GM21737 (cell line): Measurements from ENCODE around the gene KRTAP5-5.
"Not testable (repeated sequence)": the region's sequence is repeated elsewhere in the genome, so short reads cannot be mapped to it uniquely, and the experiment has no call there.

Source experiments
- ATAC-seq: cut with Tn5 transposase; IDR thresholded peaks from one replicate; pipeline ENCODE4 v1.9.1; 2021; ENCODE audit warnings: mild to moderate bottlenecking, moderate library complexity; ENCODE audit not compliant: unreplicated experiment

Gene KRTAP5-5

DNA sequence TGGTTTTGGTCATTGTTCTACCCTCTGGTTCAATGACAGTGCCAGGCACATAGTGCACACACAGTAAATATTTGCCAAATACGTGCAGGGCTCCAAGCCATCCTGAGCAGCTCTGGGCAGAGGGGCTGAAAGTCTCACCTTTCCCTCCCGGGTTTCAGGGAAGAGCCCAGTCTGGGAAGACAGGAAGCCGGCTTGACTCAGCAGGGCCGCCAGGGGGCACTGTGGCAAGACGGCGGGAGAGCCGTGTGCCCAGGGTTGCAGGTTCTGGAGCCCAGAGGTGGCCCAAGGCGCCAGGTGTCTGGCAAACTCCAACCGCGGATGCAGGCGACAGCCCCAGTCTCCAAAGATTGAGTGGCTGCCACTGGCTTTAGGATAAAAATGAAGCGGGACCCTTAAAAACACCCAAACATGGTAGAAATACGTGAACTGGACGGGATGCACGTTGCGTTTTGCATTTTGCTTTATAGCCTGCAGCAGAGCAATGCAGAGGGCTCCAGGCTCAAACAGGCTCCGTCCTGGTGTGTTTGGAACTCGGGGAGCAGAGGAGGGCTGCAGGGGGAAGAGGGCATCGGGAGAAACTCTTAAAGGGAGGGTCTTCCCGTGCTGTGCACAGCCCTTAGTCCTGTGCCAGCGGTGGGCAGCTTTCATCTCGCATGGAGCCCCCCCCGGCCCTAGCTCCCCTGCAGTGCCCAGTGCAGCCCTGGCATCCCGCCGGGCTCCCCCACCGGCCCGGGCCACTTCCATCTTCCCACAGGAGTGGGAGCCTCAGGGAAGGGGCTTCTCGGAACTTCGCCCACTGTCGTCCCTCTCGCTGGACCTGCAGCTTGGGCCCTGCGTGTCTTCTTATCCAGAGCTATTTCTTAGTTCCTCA is 10.7 kb downstream of the KRTAP5-5 start:
- no peak for ATAC-seq

DNA sequence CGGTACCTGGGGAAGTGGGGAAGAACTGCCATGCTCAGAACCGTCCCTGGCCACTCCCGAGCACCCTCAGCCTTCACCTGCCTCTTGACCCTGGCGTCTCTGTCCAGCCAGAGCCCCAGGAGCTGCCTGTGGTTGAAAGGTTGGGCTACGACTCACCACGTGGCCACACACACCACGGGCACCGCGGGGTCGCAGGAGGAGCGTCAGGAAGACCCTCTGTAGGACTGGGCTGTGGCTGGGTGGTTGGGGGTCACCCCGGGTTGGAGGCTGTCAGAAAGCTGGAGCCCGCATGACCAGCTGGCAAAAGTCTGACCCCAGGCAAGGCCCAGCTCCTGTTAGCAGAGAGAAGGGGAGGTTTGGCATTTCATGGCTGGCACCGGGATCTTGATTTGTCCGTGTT is 11.5 kb downstream of the KRTAP5-5 start:
- no peak for ATAC-seq

DNA sequence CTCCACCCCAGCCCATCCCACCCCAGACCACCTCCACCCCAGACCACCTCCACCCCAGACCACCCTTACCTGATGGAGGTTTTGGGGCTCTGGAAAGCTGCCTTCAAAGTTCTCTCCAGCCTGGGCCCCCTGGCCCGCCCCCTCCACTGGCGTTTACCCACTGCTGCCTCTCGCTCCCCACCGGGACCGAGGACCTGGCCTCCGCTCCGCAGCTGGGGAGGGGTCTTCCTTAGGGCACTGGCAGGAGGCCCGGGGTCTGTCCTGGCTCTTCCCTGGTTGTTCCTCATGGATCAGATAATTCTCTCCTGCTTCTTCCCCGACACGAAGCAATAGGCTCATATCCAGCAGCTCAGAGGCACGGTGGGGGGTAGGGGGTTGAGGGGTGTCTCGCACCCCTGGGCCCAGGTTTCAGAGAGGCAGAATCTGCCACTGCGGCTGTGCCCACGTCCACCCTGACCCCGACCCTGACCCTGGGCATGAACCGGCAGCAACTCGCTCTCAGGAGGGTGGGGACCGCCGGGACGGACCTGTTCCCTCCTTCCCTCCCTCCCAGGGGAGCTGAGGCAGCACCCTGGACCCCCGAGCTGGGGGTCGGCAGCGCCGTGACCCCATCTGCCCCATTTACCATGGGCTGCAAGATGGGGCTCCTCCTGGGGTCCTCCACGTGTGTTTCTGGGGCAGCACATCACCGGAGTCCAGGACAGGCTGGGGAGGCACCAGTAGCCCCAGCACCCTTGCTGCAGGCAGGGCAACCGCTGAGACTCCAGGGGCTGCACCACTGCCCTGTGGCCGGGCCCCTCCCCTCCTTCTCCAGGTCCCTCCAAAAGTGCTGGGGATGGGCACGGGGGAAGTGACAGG is 12.9 kb downstream of the KRTAP5-5 start:
- no peak for ATAC-seq

DNA sequence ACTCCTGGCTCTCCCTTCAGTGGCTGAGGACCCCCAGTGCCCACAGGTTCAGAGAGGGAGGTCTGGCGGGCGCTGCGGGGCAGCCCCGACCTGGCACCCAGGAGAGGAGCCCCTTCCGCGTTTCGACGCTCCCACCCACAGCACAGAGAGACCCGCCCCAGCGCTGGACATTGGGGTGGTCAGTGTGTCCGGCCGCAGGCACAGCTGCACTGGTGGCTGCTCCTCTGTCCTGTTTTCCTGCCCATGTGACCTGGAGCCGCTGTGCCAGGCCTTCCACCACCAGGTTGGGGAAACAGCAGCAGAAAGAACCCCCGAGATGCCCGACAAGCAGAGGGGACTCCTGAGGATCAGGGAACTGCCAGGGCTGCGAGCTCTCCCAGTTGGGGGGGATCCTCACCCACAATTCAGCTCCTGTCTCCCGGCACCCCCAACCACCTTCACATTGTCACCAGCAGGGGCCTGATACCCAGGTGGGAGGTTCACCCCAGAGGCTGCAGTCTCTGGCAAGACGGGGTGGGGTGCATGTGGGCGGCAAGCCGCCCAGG is 13.6 kb downstream of the KRTAP5-5 start:
- no peak for ATAC-seq

DNA sequence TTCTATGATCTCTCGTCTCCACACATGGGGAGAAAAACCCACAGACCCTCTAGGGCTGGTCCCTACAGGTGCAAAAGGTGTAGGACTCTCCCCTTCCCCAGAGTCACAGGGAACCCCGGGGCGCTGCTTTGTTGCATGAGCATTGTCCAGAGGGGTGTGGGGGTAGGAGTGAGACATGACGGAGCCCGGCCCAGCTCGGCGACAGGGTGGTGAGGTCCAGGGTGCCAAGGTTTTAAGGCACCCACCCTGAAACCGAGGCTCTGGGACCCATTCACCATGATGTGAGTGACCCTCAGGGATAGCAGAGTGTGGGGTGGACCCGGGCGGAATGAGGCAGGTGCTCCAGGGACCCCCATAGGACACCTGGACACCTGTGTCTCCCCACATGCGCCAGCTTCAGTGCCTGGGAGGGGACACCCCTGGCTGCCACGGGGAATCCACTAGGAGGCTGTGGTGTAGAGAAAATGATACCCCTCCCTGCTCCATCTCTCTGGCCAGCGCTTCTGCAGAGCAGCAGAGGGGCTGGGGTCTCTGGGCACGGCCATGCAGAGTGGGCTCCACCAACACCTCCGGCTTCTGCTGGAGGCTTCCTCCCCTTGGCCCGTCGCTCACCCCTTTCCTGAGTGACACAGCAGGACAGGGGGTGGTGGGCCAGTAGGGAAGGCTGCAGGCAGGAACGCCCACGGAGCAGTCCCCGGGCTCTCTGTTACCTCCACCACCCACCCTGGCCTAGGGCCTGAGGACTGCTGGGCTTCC is 15.2 kb downstream of the KRTAP5-5 start:
- ATAC-seq: no peak

DNA sequence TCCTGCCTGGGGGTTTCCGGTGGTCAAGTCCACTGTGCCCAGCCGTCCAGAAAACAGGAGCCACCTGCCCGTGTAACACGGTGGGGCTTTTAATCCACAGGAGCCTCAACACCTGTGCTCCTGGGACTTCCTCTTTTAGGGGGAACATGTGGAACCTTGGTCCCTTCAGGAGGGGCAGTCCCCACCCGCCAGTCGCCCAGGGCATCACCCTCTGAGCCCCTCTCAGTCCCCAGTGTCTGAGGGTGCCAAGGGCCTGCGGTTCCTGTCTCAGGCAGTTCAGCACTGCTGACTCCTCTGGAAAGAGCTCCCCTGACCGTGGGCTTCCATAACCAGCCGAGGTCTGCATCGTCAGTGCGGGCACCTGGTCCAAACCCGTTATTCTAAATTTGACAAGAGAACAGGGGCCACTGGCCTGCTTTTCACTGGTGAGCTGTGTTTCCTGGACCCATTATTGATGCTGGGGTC is 15.8 kb downstream of the KRTAP5-5 start:
- ATAC-seq: no peak

DNA sequence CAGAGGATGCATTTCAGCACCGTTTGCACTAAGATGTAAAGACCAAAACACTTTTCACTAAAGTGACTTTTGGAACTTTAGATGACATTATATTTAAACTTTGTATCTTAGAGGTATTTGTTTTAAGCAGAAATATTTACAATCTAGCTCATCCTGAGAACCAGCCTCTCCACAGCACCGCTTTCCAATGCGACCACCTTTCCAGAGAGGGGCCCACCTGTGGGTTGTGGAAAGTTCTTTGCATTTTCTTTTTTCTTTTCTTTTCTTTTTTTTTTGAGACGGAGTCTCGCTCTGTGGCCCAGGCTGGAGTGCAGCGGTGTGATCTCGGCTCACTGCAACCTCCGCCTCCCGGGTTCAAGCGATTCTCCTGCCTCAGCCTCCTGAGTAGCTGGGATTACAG is 17.0 kb downstream of the KRTAP5-5 start:
- ATAC-seq: not testable (repeated sequence)

DNA sequence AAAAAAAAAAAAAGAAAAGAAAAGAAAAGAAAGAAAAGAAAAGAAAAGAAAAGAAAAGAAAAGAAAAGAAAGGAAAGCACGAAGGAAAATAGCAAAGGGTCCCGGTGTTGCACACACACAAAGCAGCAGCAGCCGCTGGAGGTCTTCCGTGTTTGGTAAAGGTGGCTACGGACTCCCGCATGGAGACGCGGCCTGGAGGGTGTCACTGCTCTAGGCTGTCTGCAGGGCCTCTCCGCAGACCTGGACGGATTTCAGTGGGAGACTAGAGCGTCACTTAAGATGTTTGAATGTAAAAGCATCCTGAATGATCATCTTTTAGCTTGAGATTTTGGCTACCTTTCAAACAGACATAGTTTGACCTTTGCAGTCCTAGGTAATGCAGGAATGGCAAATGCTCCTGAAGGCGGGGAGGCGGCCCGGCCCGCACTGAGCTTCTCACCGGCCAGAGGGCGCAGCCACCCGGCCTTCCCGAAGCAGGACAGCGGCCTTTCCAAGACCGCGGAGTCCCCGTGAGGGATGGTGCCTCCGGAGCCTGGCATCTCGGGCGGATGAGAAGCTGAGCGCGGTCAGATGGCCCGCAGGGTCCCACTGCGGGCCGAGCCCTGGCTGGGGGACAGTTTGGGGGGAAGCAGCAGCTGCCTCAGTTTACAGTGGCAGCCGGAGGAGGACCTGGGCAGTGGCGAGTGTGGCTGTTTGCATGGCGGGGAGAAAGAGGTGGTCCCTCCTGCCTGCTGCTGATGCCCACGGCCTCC is 18.5 kb downstream of the KRTAP5-5 start:
- no peak for ATAC-seq

DNA sequence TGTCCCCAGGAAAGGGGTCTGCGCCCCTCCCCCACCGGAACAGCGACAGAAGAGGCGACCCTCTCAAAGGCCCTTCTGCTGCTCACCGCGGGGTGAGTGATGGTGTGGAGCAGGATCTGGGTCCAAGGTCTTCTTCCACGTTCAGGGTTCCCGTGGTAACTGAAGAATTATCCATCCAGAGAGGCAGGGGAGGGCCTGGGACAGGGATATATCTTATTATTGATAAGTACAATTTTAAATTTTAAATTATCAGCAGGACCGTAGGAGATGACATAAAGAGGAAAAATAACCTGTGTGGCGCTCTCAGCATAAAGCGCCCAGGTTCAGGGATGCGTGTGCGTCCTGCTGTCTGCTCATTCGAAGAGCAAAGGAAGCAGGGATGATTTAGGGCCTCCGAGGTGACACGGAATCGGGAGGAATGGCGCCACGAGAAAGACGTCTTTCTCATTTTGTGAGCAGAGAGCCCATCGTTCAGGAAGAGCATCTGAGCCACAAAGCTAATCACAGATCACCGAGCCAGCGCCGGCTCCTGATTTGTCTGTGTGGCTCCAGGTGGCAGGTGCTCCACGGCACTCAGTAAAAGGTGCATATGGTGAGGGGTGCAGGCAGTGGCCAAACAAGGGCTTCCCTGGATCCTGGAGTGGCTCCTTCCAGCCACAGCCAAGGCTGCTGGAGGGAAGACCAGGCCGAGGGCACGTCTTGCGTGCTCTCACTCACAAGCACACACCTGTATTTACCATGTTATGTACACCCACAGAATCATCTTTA is 19.3 kb downstream of the KRTAP5-5 start:
- ATAC-seq: no peak

DNA sequence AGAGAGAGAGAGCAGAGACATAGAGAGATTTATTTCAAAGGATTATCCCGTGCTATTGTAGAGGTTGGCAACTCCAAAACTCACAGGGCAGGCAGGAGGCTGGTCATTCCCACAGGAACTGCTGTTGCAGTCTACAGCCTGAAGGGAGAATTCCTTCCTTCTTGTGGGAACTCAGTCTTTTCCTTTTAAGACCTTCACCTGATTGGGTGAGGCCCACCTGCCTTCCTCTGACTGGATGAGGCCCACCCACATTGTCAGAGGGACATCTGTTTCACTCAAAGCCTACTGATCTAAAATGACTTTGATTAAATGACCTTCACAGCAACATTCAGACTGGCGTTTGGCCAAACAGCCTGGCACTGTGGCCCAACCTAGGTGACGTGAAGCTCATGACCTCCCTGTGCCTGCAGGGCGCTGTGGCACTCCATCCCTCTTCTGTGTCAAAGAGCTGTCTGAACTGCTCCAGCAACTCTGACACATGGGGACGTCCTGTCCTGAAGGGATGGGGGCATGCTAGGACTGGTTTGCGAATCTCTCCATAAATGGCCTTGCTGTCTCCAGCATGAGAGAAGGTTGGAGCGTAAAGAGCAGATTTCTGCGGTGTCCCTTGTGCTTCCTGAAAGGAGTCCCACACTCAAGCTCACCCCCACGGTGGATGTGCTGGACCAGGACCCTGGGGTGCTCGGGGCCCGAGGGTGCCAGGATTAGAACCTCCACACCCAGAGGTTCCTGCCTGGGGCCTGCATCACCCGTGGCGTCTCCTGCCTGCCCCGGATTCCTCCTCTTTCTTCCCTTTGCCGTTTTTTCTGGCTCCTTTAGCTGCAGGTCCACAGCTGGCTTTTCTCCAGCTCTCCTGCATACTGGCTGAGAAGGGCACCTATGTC is 20.7 kb downstream of the KRTAP5-5 start:
- no peak for ATAC-seq

DNA sequence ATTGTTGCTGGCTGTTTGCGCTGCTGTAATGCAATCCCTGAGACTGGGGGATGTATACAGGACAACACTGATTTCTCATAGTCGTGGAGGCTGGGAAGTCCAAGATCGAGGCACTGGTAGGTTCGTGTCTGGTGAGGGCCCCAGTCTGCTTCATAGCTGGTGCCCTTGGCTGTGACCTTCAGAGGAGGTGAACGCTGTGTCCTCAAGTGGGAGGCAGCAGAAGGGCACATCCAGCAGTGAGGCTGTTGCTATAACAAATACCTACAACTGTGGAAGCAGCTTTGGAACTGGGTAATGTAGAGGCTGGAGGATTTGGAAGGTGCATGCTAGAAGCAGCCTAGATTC is 21.3 kb downstream of the KRTAP5-5 start:
- ATAC-seq: no peak

DNA sequence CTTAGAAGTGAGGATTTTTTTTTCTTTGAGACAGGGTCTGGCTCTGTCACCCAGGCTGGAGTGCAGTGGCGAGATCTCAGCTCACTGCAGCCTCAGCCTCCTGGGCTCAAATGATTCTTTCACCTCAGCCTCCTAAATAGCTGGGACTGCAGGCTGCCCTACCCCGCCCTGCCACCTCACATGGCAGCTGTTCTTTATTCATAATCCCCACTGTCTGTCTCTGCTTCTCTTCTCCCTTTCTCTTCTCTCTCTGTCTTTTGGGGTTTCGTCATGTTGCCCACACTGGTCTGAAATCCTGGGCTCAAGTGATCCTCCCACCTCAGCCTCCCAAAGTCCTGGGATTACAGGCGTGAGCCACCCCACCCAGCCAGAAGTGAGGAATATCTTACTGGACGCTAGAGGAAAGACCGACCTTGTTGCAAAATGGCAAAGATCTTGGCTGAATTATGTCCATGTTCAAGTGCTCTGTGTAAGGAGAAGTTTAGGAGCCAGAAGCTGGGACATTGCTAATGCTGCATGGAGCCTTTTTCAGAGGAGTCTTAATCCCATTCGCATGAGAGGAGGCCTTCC is 21.9 kb downstream of the KRTAP5-5 start:
- ATAC-seq: no peak

DNA sequence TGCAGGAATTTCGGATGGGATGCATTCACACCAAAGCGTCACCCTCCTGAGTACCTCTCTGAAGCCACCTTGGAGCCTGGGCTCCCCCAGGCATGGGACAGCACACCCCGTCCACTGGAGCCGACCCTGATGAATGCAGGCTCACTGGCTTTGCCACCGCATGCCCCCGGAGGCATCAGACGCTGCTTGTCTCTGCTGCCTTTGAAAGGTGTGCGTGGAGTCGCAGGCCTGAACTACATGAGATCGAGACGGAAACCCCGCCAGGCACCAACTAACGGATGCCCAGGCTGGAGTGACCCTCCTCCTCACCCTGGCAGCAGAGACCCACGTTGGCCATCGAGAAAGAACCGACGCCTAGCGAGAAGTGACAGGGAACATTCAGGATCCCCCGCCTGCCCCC is 22.5 kb downstream of the KRTAP5-5 start:
- no peak for ATAC-seq

DNA sequence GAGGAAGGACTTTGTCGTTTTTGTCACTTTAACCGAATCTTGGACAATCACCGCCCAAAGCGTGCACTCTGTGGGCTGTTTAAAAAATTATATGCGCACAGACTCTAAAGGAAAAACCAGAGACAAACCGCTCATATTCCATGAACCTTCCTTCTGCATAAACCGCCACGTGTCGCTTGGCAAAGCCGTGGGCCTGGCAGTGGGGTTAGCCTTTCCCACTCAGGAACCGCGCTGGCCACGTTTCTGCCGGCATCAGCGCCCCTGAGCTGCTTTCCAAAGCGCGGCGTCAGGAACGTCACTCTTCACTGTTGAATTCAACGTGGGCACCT is 22.8 kb downstream of the KRTAP5-5 start:
- no peak for ATAC-seq

DNA sequence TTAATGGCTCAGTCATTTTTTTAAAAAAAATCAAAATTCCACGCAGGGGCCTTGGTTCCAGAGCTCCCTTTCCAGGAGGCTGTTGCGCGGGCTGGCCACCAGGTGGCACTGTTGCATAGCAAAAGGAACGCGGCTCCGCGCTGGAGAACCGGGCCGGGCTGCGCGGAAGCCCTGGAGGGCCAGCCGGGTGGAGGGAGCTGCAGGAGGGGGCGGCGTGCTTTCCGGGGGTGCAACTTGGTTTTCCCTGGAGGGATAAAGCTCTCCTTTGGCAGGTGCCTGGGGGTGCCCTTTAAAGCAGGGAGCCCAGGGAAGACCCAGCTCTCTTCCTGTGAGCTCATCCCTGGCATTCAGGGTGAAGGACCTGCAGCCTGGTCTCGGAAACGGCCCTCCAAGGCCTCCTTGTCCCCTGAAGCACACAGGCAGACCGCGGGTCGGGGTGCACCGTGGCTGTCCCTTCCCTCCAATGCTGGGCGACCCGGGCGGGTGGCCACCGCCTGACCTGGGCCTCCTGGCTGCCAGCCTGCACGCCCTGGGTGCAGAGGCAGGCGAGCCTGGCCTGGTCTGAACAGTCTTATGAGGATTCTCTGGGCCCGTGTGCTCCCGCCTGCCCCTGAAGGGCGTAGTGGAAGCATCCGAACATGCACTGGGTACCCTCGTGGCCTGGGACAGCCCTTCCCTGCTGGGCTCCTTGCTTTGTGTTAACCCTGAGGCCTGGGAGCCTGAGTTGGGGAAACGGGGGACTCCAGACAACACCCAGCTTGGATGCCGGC is 23.4 kb downstream of the KRTAP5-5 start:
- no peak for ATAC-seq

DNA sequence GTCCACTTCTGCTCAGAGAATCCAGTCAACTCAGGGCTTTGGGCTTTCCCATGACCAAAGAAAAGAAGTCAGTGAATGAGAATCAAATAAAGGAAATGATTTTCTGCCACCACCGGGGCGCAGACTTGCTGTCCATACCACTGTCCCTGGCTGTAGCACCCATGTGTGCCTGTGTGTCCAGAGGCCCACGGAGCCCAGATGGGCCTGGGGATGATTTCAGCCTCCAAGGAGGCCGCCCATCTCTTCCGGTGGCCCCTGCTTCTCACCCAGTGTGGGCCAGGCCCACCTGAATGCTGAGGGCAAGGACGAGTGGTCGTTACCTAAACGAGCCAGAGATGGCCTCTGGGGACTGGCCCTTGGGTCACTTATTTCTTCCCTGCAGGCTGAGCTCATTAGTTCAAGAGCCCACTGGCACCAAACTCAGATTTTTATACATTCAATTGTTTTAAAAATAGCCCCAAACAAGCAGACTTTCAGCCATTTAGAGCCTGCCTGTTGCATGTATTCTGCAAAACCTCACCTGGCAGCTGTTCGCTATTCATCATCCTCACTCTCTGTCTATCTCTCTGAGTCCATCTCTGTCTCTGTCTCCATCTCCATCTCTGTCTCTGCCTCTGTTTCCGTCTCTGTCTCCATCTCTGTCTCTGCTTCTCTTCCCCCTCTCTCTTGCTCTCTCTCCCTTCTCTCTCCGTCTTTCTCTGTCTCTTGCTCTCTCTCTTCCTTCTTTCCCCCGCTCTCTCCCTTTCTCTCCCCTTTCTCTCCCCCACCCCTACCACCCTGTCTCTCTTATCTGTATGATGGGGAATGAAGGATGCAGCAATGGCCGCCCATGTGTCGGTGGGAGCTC is 24.2 kb downstream of the KRTAP5-5 start:
- ATAC-seq: no peak
